GM23248 (cell line): ENCODE measurements around the gene KCTD1.

Experiments used
- EZH2 ChIP-seq: fragments of 200-600 bp; sonication (generic); IDR thresholded peaks from 2 replicates; pipeline ENCODE4 v1.6.1; 2018; ENCODE audit warnings: antibody characterized with exemption, mild to moderate bottlenecking; ENCODE audit not compliant: insufficient read depth, poor library complexity, severe bottlenecking
- EZH2phosphoT487 ChIP-seq: fragments of 200-600 bp; sonication (generic); IDR thresholded peaks from 2 replicates; pipeline ENCODE4 v1.6.1; 2018; ENCODE audit warnings: antibody characterized with exemption, moderate library complexity, mild to moderate bottlenecking, low read depth; ENCODE audit not compliant: insufficient read depth

DNA sequence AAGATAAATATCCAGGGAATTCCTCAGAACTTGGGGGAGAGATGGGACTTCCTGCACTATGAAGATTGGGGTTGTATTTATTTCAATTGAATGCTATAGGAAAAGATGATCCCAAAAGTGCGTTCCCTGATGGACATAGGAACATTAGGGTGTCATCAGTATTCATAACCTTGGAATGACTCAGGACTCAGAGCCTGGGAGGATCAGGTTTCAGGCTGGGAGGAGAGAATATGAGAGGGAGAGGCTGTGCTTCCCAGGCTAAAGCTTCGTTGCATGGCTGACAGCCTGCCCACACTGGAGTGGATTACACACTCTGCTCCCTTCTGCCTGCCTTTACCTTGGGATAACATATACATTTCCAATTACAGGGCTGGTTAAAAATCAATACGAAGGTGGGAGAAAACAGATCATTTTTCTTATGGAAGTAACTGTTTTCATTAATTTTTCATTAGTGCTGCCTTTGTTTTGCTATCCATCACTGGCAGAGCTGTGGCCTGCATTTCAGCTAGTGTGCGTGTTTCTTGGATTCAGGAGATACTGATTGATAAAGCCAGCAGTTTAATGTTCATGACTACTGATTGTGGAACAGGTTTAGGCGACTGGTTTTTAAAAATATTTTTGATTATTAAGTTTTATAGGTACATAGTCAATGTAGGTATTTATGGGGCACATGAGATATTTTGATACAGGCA lies 118.7 kb downstream of the KCTD1 start:
- TF ChIP-seq EZH2 (no peak), EZH2phosphoT487 (no peak)
